8988T (cell line): Measurements from ENCODE around the gene BIN2.
"Not testable (repeated sequence)": the region's sequence is repeated elsewhere in the genome, so short reads cannot be mapped to it uniquely, and the experiment has no call there.

Experiments
- DNase-seq: peaks from one replicate; pipeline ENCODE4 v3.0.0; 2011

Gene BIN2

GRCh38 chr12:51307655-51308593, 16.1 kb downstream of the BIN2 start:
- DNase-seq, result no peak

- no peak for DNase-seq
Measured at GRCh38 chr12:51306507-51306906, 17.5 kb downstream of the BIN2 start.

GRCh38 chr12:51300768-51301167, 23.2 kb downstream of the BIN2 start:
- DNase-seq, result not testable (repeated sequence)

GRCh38 chr12:51295651-51296050, 28.3 kb downstream of the BIN2 start:
- no peak for DNase-seq

- not testable (repeated sequence) for DNase-seq
Measured at GRCh38 chr12:51294097-51294496, 29.9 kb downstream of the BIN2 start.

GRCh38 chr12:51293696-51294095, 30.3 kb downstream of the BIN2 start:
- DNase-seq, result no peak

- not testable (repeated sequence) for DNase-seq
Measured at GRCh38 chr12:51291603-51292513, 32.1 kb downstream of the BIN2 start.

GRCh38 chr12:51285843-51286242, 38.1 kb downstream of the BIN2 start:
- no peak for DNase-seq

- DNase-seq, result no peak
Measured at GRCh38 chr12:51281202-51281924, 42.6 kb downstream of the BIN2 start.

GRCh38 chr12:51275088-51275487, 48.9 kb downstream of the BIN2 start:
- no peak for DNase-seq

- DNase-seq, result not testable (repeated sequence)
Measured at GRCh38 chr12:51272810-51273209, 51.2 kb downstream of the BIN2 start.

- DNase-seq, result no peak
Measured at GRCh38 chr12:51270951-51271518, 52.9 kb downstream of the BIN2 start.

- peak; percentile 62 for DNase-seq
Measured at GRCh38 chr12:51270067-51270950, 53.7 kb downstream of the BIN2 start, which contains the start of gene SMAGP. Gene SMAGP (minus strand): TSS chr12:51270415. CDS start chr12:51269278, 1,137 bp downstream.

- DNase-seq, result peak; percentile 65
Measured at GRCh38 chr12:51269174-51270066, 54.6 kb downstream of the BIN2 start.

- no peak for DNase-seq
Measured at GRCh38 chr12:51265024-51265423, 59.0 kb downstream of the BIN2 start.

- no peak for DNase-seq
Measured at GRCh38 chr12:51264297-51264696, 59.7 kb downstream of the BIN2 start.

GRCh38 chr12:51263341-51263740, 60.6 kb downstream of the BIN2 start:
- DNase-seq, result no peak

- DNase-seq, result no peak
Measured at GRCh38 chr12:51262758-51263177, 61.2 kb downstream of the BIN2 start.

- not testable (repeated sequence) for DNase-seq
Measured at GRCh38 chr12:51259600-51259999, 64.4 kb downstream of the BIN2 start.

GRCh38 chr12:51254536-51254935, 69.4 kb downstream of the BIN2 start:
- DNase-seq, result no peak
